Erythroblast (primary cell): ENCODE measurements around the gene ASPDH.

Source experiments
- GATA1 ChIP-seq: IDR thresholded peaks from 2 replicates; pipeline ENCODE4 v1.6.1; 2011; ENCODE audit warnings: low read depth, mild to moderate bottlenecking, control low read depth, low read length, moderate library complexity
- POLR2A ChIP-seq: IDR thresholded peaks from 2 replicates; pipeline ENCODE4 v1.6.1; 2011; ENCODE audit warnings: mild to moderate bottlenecking, low read length

- TF ChIP-seq POLR2A (no peak), GATA1 (no peak)
Measured at GRCh38 chr19:50518091-50519005, 4.6 kb upstream of the ASPDH start.
